GM19023 (cell line): ENCODE results near the gene CCDC146.
"Not testable (repeated sequence)": the region's sequence is repeated elsewhere in the genome, so short reads cannot be mapped to it uniquely, and the experiment has no call there.

ENCODE experiments used
- ATAC-seq: cut with Tn5 transposase; IDR thresholded peaks from one replicate; pipeline ENCODE4 v1.9.1; 2021; ENCODE audit warnings: mild to moderate bottlenecking, moderate library complexity; ENCODE audit not compliant: unreplicated experiment

CCDC146 gene

GRCh38 chr7:77121860-77122681 is at the start of gene CCDC146:
Gene CCDC146 (plus strand): TSS chr7:77122615. CDS start chr7:77167669, 45,054 bp downstream.
- peak; percentile 97 for ATAC-seq

- not testable (repeated sequence) for ATAC-seq
Measured at GRCh38 chr7:77074786-77075396, 47.5 kb upstream of the CCDC146 start.

GRCh38 chr7:77077060-77077459 is 45.4 kb upstream of the CCDC146 start:
- ATAC-seq, result not testable (repeated sequence)

GRCh38 chr7:77079112-77079511 is 43.3 kb upstream of the CCDC146 start:
- not testable (repeated sequence) for ATAC-seq

- ATAC-seq, result not testable (repeated sequence)
Measured at GRCh38 chr7:77079624-77080023, 42.8 kb upstream of the CCDC146 start.

- ATAC-seq, result not testable (repeated sequence)
Measured at GRCh38 chr7:77080236-77080635, 42.2 kb upstream of the CCDC146 start.

GRCh38 chr7:77082192-77082591 is 40.2 kb upstream of the CCDC146 start:
- ATAC-seq, result not testable (repeated sequence)

- not testable (repeated sequence) for ATAC-seq
Measured at GRCh38 chr7:77092301-77092700, 30.1 kb upstream of the CCDC146 start.

- ATAC-seq, result not testable (repeated sequence)
Measured at GRCh38 chr7:77100501-77100900, 21.9 kb upstream of the CCDC146 start.

GRCh38 chr7:77101187-77101586 is 21.2 kb upstream of the CCDC146 start:
- not testable (repeated sequence) for ATAC-seq

GRCh38 chr7:77102671-77103070 is 19.7 kb upstream of the CCDC146 start:
- ATAC-seq, result not testable (repeated sequence)

GRCh38 chr7:77105904-77106303 is 16.5 kb upstream of the CCDC146 start:
- not testable (repeated sequence) for ATAC-seq

GRCh38 chr7:77107659-77108058 is 14.8 kb upstream of the CCDC146 start:
- ATAC-seq, result not testable (repeated sequence)

- ATAC-seq, result not testable (repeated sequence)
Measured at GRCh38 chr7:77108362-77108761, 14.1 kb upstream of the CCDC146 start.

GRCh38 chr7:77112719-77113306 is 9.6 kb upstream of the CCDC146 start:
- ATAC-seq, result not testable (repeated sequence)

GRCh38 chr7:77125486-77125885 is 3.1 kb downstream of the CCDC146 start:
- not testable (repeated sequence) for ATAC-seq

GRCh38 chr7:77127009-77127408 is 4.6 kb downstream of the CCDC146 start:
- ATAC-seq, result not testable (repeated sequence)

GRCh38 chr7:77128582-77129410 is 6.4 kb downstream of the CCDC146 start:
- peak; percentile 80 for ATAC-seq

GRCh38 chr7:77131781-77132180 is 9.4 kb downstream of the CCDC146 start:
- ATAC-seq, result not testable (repeated sequence)

GRCh38 chr7:77138668-77139067 is 16.3 kb downstream of the CCDC146 start:
- not testable (repeated sequence) for ATAC-seq

GRCh38 chr7:77140291-77140690 is 17.9 kb downstream of the CCDC146 start:
- ATAC-seq, result not testable (repeated sequence)
